Activated naive CD4-positive, alpha-beta T cell treated with anti-CD3 and anti-CD28 coated beads, Interleukin-2, amount 50 U/mL, for 24 hours (primary cell): Measurements from ENCODE around the gene SMIM8.
"Not testable (repeated sequence)": the region's sequence is repeated elsewhere in the genome, so short reads cannot be mapped to it uniquely, and the experiment has no call there.

ENCODE experiments used
- H3K27ac Mint-ChIP-seq: one replicate; pipeline ENCODE4 v1.8.0; 2021; ENCODE audit warnings: mild to moderate bottlenecking, mixed read lengths
- H3K27me3 Mint-ChIP-seq: one replicate; pipeline ENCODE4 v1.8.0; 2021; ENCODE audit warnings: mixed read lengths
- H3K36me3 Mint-ChIP-seq: one replicate; pipeline ENCODE4 v1.8.0; 2021; ENCODE audit warnings: mixed read lengths
- H3K4me1 Mint-ChIP-seq: one replicate; pipeline ENCODE4 v1.8.0; 2021; ENCODE audit warnings: mixed read lengths
- H3K4me3 Mint-ChIP-seq: one replicate; pipeline ENCODE4 v1.8.0; 2021; ENCODE audit warnings: mild to moderate bottlenecking, mixed read lengths
- H3K9me3 Mint-ChIP-seq: one replicate; pipeline ENCODE4 v1.8.0; 2021; ENCODE audit warnings: mixed read lengths

SMIM8 gene

DNA sequence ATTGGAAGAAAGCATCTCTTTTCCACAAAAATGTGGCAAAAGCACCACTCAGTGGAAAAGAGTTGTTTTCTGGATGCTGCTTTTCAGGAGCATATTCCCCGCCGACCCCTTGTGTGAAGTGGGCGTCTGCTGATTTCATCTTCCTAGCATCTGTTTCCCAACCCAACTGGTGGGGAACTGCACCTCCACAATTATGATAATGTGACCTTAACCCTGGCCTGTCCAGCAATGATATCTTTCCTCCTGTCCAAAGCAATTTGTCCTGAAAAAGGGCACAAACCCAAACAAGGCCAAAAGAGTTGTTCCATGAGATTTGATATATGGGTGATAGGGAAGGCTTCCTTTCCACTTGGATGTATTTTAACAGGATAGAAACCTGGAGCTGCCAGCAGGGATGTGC lies 7.3 kb upstream of the SMIM8 start:
- H3K9me3 Mint-ChIP-seq, result no peaks in the 10 kb centered on the region
- H3K4me3 Mint-ChIP-seq, result no peak overlapping the region
- H3K27ac Mint-ChIP-seq, result no peak overlapping the region
- H3K36me3 Mint-ChIP-seq, result no peaks in the 10 kb centered on the region
- no peaks in the 10 kb centered on the region for H3K4me1 Mint-ChIP-seq
- H3K27me3 Mint-ChIP-seq, result peaks cover 12% of the 10 kb centered on the region

GRCh38 chr6:87319271-87319987 lies 3.0 kb upstream of the SMIM8 start:
- H3K36me3 Mint-ChIP-seq, result no peaks in the 10 kb centered on the region
- H3K4me1 Mint-ChIP-seq, result peaks cover 15% of the 10 kb centered on the region
- H3K27me3 Mint-ChIP-seq, result peaks cover 5% of the 10 kb centered on the region
- H3K9me3 Mint-ChIP-seq, result no peaks in the 10 kb centered on the region
- no peak overlapping the region for H3K27ac Mint-ChIP-seq
- H3K4me3 Mint-ChIP-seq, result no peak overlapping the region

- not testable (repeated sequence) for H3K36me3 Mint-ChIP-seq, H3K27ac Mint-ChIP-seq, H3K27me3 Mint-ChIP-seq, H3K9me3 Mint-ChIP-seq
- Mint-ChIP-seq H3K4me1 (peaks cover 23% of the 10 kb centered on the region), H3K4me3 (peak overlapping the region; percentile 68)
Measured at GRCh38 chr6:87323880-87324279, 1.5 kb downstream of the SMIM8 start.

- H3K36me3 Mint-ChIP-seq, result peaks cover 14% of the 10 kb centered on the region
- no peaks in the 10 kb centered on the region for H3K27me3 Mint-ChIP-seq
- H3K27ac Mint-ChIP-seq, result no peak overlapping the region
- H3K4me1 Mint-ChIP-seq, result peaks cover 31% of the 10 kb centered on the region
- H3K9me3 Mint-ChIP-seq, result peaks cover 15% of the 10 kb centered on the region
- no peak overlapping the region for H3K4me3 Mint-ChIP-seq
Measured at GRCh38 chr6:87330961-87331360, 8.6 kb downstream of the SMIM8 start.

DNA sequence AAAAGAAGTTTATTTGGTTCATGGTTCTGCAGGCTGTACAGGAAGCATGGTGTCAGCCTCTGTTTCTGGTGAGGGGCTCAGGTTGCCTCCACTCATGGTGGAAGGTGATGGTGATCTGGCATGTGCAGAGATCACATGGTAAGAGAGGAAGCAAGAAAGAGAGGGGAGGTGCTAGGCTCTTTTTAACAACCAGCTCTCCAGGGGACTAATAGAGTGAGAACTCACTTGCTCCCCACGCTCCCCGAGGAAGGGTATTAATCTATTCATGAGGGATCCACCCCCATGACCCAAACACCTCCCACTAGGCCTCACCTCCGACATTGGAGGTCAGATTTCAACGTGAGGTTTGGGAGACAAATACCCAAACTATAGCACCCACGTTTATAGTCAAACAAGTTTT lies 10.6 kb downstream of the SMIM8 start:
- peaks cover 33% of the 10 kb centered on the region for H3K4me1 Mint-ChIP-seq
- peaks cover 11% of the 10 kb centered on the region for H3K9me3 Mint-ChIP-seq
- peak overlapping the region; percentile 63 for H3K27ac Mint-ChIP-seq
- no peaks in the 10 kb centered on the region for H3K27me3 Mint-ChIP-seq
- no peak overlapping the region for H3K4me3 Mint-ChIP-seq
- peaks cover 13% of the 10 kb centered on the region for H3K36me3 Mint-ChIP-seq

GRCh38 chr6:87333591-87334181 lies 11.3 kb downstream of the SMIM8 start:
- Mint-ChIP-seq H3K27me3 (no peaks in the 10 kb centered on the region), H3K4me3 (peak overlapping the region; percentile 43), H3K36me3 (peaks cover 16% of the 10 kb centered on the region), H3K27ac (peak overlapping the region; percentile 63), H3K4me1 (peaks cover 33% of the 10 kb centered on the region), H3K9me3 (peaks cover 11% of the 10 kb centered on the region)

GRCh38 chr6:87334683-87335082 lies 12.3 kb downstream of the SMIM8 start:
- H3K36me3 Mint-ChIP-seq, result peaks cover 14% of the 10 kb centered on the region
- H3K4me3 Mint-ChIP-seq, result no peak overlapping the region
- no peaks in the 10 kb centered on the region for H3K27me3 Mint-ChIP-seq
- H3K9me3 Mint-ChIP-seq, result peaks cover 11% of the 10 kb centered on the region
- H3K4me1 Mint-ChIP-seq, result peaks cover 33% of the 10 kb centered on the region
- no peak overlapping the region for H3K27ac Mint-ChIP-seq

- Mint-ChIP-seq H3K27ac (no peak overlapping the region), H3K4me3 (no peak overlapping the region), H3K27me3 (no peaks in the 10 kb centered on the region), H3K36me3 (peaks cover 18% of the 10 kb centered on the region), H3K4me1 (peaks cover 29% of the 10 kb centered on the region), H3K9me3 (peaks cover 11% of the 10 kb centered on the region)
Measured at GRCh38 chr6:87336367-87336766, 14.0 kb downstream of the SMIM8 start.

DNA sequence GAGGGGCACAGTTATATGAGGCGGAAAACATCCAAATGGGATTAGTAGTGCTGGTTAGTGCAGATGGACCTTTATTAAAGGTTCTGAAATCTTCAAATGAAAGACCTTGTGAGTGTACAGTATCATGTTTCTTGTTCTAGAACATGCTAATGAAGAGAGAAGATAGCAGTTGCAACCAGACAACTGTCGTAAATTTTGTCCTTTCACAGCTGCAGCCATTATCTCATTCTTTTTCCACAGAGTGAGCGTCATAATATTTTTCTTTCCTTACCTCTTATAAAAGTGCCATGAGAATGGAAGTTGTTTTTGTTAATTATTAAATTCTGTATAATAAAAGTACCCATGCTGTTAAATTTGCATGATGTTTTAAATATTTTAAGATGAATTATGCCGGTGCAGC lies 17.8 kb downstream of the SMIM8 start:
- H3K27me3 Mint-ChIP-seq, result no peaks in the 10 kb centered on the region
- H3K27ac Mint-ChIP-seq, result no peak overlapping the region
- peaks cover 19% of the 10 kb centered on the region for H3K36me3 Mint-ChIP-seq
- H3K4me3 Mint-ChIP-seq, result no peak overlapping the region
- H3K9me3 Mint-ChIP-seq, result no peaks in the 10 kb centered on the region
- H3K4me1 Mint-ChIP-seq, result peaks cover 6% of the 10 kb centered on the region

DNA sequence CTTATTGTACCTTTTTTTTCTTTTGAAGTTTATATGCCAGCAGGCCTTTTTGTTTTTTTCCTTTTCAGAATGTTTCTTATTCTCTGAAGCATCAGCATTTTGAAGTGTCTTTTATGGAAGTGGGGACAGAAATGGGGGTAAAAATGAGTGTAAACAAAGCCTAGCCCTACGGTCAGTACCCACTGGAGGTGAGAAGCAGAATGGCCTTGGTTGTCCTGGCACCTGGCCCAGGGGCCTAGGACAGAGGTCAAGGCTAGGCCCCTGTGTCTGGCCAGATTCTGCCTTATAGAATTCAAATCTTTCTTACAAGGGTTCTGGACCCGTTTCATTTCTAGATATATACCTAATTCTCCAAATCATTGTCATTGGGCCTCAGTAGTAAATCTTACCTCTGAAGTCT lies 18.8 kb downstream of the SMIM8 start:
- peaks cover 4% of the 10 kb centered on the region for H3K4me1 Mint-ChIP-seq
- no peak overlapping the region for H3K27ac Mint-ChIP-seq
- H3K9me3 Mint-ChIP-seq, result no peaks in the 10 kb centered on the region
- H3K27me3 Mint-ChIP-seq, result no peaks in the 10 kb centered on the region
- peaks cover 18% of the 10 kb centered on the region for H3K36me3 Mint-ChIP-seq
- no peak overlapping the region for H3K4me3 Mint-ChIP-seq

DNA sequence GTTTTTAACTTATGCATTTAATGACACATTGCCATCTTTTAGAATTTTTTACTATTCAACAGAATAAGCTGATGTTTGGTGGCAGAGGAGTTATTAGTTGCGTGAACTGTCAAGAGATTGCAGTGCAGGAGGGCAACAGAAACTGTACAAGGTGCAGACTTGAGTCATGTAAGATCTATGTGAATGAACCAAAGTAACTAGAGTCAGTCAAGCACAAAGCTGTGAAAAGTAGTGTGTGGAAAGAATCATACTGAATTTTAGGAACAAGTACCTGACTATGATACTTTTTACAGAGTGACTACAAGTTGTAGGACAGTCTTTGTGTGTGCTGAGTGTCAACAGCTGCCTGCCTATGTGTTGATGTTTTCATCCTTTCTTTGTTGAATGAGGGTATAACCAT lies 19.5 kb downstream of the SMIM8 start:
- no peak overlapping the region for H3K27ac Mint-ChIP-seq
- H3K9me3 Mint-ChIP-seq, result no peaks in the 10 kb centered on the region
- H3K4me3 Mint-ChIP-seq, result no peak overlapping the region
- H3K36me3 Mint-ChIP-seq, result peaks cover 17% of the 10 kb centered on the region
- no peaks in the 10 kb centered on the region for H3K27me3 Mint-ChIP-seq
- no peaks in the 10 kb centered on the region for H3K4me1 Mint-ChIP-seq

DNA sequence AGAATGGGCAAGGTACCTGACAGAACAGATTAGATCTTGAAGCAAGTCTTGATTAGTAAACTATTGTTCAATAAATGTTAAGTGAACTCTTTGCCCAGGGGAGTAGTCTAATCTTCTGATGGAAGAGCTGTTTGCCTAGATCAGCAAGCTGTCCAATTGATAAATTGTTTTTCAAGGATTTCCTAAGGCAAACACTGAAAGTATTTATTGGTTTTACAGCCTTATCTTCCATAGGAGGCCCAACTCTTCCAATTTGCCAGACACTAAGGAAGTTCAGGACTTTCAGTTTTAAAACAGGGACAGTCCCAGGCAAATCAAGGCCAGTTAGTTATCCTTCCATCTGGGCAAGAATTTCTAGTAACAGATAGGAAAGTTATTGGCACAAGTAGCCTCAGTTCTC lies 20.4 kb downstream of the SMIM8 start:
- Mint-ChIP-seq H3K27ac (no peak overlapping the region), H3K36me3 (peaks cover 17% of the 10 kb centered on the region), H3K9me3 (no peaks in the 10 kb centered on the region), H3K4me3 (no peak overlapping the region), H3K4me1 (no peaks in the 10 kb centered on the region), H3K27me3 (no peaks in the 10 kb centered on the region)

- H3K4me1 Mint-ChIP-seq, result no peaks in the 10 kb centered on the region
- H3K27ac Mint-ChIP-seq, result no peak within 1 kb of the TSS
- H3K36me3 Mint-ChIP-seq, result peaks cover 13% of the 10 kb centered on the region
- H3K27me3 Mint-ChIP-seq, result no peaks in the 10 kb centered on the region
- no peak within 1 kb of the TSS for H3K4me3 Mint-ChIP-seq
- no peaks in the 10 kb centered on the region for H3K9me3 Mint-ChIP-seq
Measured at GRCh38 chr6:87344731-87345130, 22.3 kb downstream of the SMIM8 start, which contains the start of gene C6orf163. Gene C6orf163 (plus strand): TSS chr6:87344813. CDS start chr6:87345100, 287 bp downstream.

DNA sequence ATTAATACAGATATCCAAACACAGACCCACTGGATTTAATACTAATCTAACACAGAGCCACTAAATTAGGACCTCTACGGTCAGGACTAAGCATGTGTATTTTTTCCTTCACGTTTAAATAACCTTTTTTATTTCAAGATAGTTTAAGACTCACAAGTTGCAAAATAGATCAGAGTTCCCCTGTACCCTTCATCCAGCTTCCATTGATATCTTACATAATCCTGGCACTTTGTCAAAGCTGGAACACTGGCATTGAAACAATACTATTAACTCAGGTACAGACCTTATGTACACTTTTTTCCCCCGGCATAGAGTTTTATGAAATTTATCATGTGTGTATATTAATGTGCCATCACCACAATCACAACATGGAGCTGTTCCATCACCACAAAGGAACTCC lies 24.3 kb downstream of the SMIM8 start:
- Mint-ChIP-seq H3K27ac (no peak overlapping the region), H3K27me3 (no peaks in the 10 kb centered on the region), H3K4me1 (no peaks in the 10 kb centered on the region), H3K36me3 (peaks cover 8% of the 10 kb centered on the region), H3K4me3 (no peak overlapping the region), H3K9me3 (no peaks in the 10 kb centered on the region)

- no peaks in the 10 kb centered on the region for H3K4me1 Mint-ChIP-seq
- H3K27ac Mint-ChIP-seq, result no peak overlapping the region
- H3K9me3 Mint-ChIP-seq, result no peaks in the 10 kb centered on the region
- no peak overlapping the region for H3K4me3 Mint-ChIP-seq
- no peaks in the 10 kb centered on the region for H3K27me3 Mint-ChIP-seq
- H3K36me3 Mint-ChIP-seq, result peaks cover 1% of the 10 kb centered on the region
Measured at GRCh38 chr6:87349896-87350295, 27.5 kb downstream of the SMIM8 start.

GRCh38 chr6:87350516-87350915 lies 28.1 kb downstream of the SMIM8 start:
- Mint-ChIP-seq H3K4me1 (no peaks in the 10 kb centered on the region), H3K9me3 (no peaks in the 10 kb centered on the region), H3K4me3 (no peak overlapping the region), H3K27ac (no peak overlapping the region), H3K36me3 (no peaks in the 10 kb centered on the region), H3K27me3 (no peaks in the 10 kb centered on the region)

- Mint-ChIP-seq H3K27ac (no peak overlapping the region), H3K36me3 (no peaks in the 10 kb centered on the region), H3K4me3 (no peak overlapping the region), H3K4me1 (no peaks in the 10 kb centered on the region), H3K9me3 (no peaks in the 10 kb centered on the region), H3K27me3 (no peaks in the 10 kb centered on the region)
Measured at GRCh38 chr6:87351583-87351982, 29.2 kb downstream of the SMIM8 start.
